GM23338 (cell line): ENCODE results near the gene LAD1. TPM values are rescaled to one million over a fixed set of nuclear protein-coding genes. Genes with fewer than 3 reads are reported as not detected.

Experiments used
- ATAC-seq: fragments of 200-7000 bp; cut with Tn5 transposase; 3 replicates; pipeline ENCODE4 v1.9.1; 2020
- DNase-seq: peaks from one replicate; pipeline ENCODE4 v3.0.0-alpha.2; 2015; ENCODE audit warnings: low spot score
- H2AFZ ChIP-seq: fragments of 200-600 bp; sonication (generic); 2 replicates; pipeline ENCODE4 v1.8.0; 2016; ENCODE audit warnings: antibody characterized with exemption, mild to moderate bottlenecking, moderate library complexity
- H3F3A ChIP-seq: fragments of 200-600 bp; sonication (generic); replicated peaks from 2 replicates; pipeline ENCODE4 v1.8.0; 2017; ENCODE audit warnings: antibody characterized with exemption, mixed run types, low read depth
- H3K27ac ChIP-seq: fragments of 200-600 bp; sonication (generic); 2 replicates; pipeline ENCODE4 v1.6.1; 2016; ENCODE audit warnings: low read depth
- H3K27me3 ChIP-seq: fragments of 200-600 bp; sonication (generic); 2 replicates; pipeline ENCODE4 v1.8.0; 2016; ENCODE audit warnings: mild to moderate bottlenecking, mixed run types, moderate library complexity; ENCODE audit not compliant: insufficient read depth
- H3K36me3 ChIP-seq: fragments of 200-600 bp; sonication (generic); 2 replicates; pipeline ENCODE4 v1.8.0; 2016; ENCODE audit warnings: mild to moderate bottlenecking; ENCODE audit not compliant: insufficient read depth
- H3K4me1 ChIP-seq: fragments of 200-600 bp; sonication (generic); 2 replicates; pipeline ENCODE4 v1.8.0; 2016; ENCODE audit warnings: mild to moderate bottlenecking, moderate library complexity; ENCODE audit not compliant: insufficient read depth
- H3K4me2 ChIP-seq: fragments of 200-600 bp; sonication (generic); 2 replicates; pipeline ENCODE4 v1.7.1; 2017; ENCODE audit warnings: mixed run types
- H3K4me3 ChIP-seq: fragments of 200-600 bp; sonication (generic); 2 replicates; pipeline ENCODE4 v1.6.1; 2016; ENCODE audit warnings: mixed run types
- H3K79me2 ChIP-seq: fragments of 200-600 bp; sonication (generic); replicated peaks from 2 replicates; pipeline ENCODE4 v1.8.0; 2017; ENCODE audit warnings: mild to moderate bottlenecking; ENCODE audit not compliant: insufficient read depth
- H3K9me2 ChIP-seq: fragments of 200-600 bp; sonication (generic); 2 replicates; pipeline ENCODE4 v1.8.0; 2017; ENCODE audit not compliant: insufficient read depth
- H4K20me1 ChIP-seq: fragments of 200-600 bp; sonication (generic); replicated peaks from 2 replicates; pipeline ENCODE4 v1.8.0; 2017; ENCODE audit warnings: mild to moderate bottlenecking; ENCODE audit not compliant: insufficient read depth
- H3K27ac Mint-ChIP-seq: 2 replicates; pipeline ENCODE4 v1.8.0; 2020; ENCODE audit warnings: inconsistent platforms, mild to moderate bottlenecking, moderate library complexity, mixed read lengths
- H3K27me3 Mint-ChIP-seq: 3 replicates; pipeline ENCODE4 v1.8.0; 2022; ENCODE audit warnings: low read depth, mild to moderate bottlenecking, moderate library complexity, mixed read lengths, inconsistent platforms; ENCODE audit not compliant: insufficient read depth, poor library complexity
- H3K36me3 Mint-ChIP-seq: 3 replicates; pipeline ENCODE4 v1.8.0; 2021; ENCODE audit warnings: low read depth, mild to moderate bottlenecking, inconsistent platforms, moderate library complexity, mixed read lengths
- H3K4me1 Mint-ChIP-seq: 3 replicates; pipeline ENCODE4 v1.8.0; 2020; ENCODE audit warnings: mild to moderate bottlenecking, inconsistent platforms, mixed read lengths
- H3K4me3 Mint-ChIP-seq: 3 replicates; pipeline ENCODE4 v1.8.0; 2021; ENCODE audit warnings: moderate library complexity, mild to moderate bottlenecking, inconsistent platforms, mixed read lengths
- H3K9me3 Mint-ChIP-seq: 3 replicates; pipeline ENCODE4 v1.8.0; 2020; ENCODE audit warnings: moderate library complexity, mild to moderate bottlenecking, inconsistent platforms, mixed read lengths
- CREB1 ChIP-seq: fragments of 250-450 bp; sonication (Bioruptor Pico); IDR thresholded peaks from 2 replicates; pipeline ENCODE4 v1.5.0; 2020; ENCODE audit warnings: low read depth, mild to moderate bottlenecking, moderate library complexity
- CTCF ChIP-seq, 2 experiments: fragments of 200-600 bp in 1 of 2; sonication (generic) in 1 of 2; conservative IDR thresholded peaks; 2 replicates each; pipeline versions ENCODE4 v1.5.1 to v1.6.1; 2016 to 2017; ENCODE audit warnings: antibody characterized with exemption in 2 of 2, low read depth in 2 of 2, mild to moderate bottlenecking in 2 of 2, moderate library complexity in 1 of 2
- ETS1 ChIP-seq: IDR thresholded peaks from 2 replicates; pipeline ENCODE4 v1.6.1; 2016; ENCODE audit warnings: antibody characterized with exemption
- EZH2 ChIP-seq: fragments of 200-600 bp; sonication (generic); IDR thresholded peaks from one replicate; pipeline ENCODE4 v1.8.0; 2017; ENCODE audit warnings: antibody characterized with exemption, mild to moderate bottlenecking, low read depth; ENCODE audit not compliant: unreplicated experiment
- EZH2phosphoT487 ChIP-seq: fragments of 200-600 bp; sonication (generic); IDR thresholded peaks from one replicate; pipeline ENCODE4 v1.8.1; 2018; ENCODE audit warnings: antibody characterized with exemption; ENCODE audit not compliant: unreplicated experiment
- POLR2AphosphoS5 ChIP-seq: IDR thresholded peaks from 2 replicates; pipeline ENCODE4 v1.6.1; 2016; ENCODE audit warnings: antibody characterized with exemption, low read depth
- REST ChIP-seq: IDR thresholded peaks from one replicate; pipeline ENCODE4 v1.6.1; 2018; ENCODE audit warnings: antibody characterized with exemption; ENCODE audit not compliant: unreplicated experiment
- STAT1 ChIP-seq: IDR thresholded peaks from one replicate; pipeline ENCODE4 v1.6.1; 2016; ENCODE audit warnings: antibody characterized with exemption; ENCODE audit not compliant: unreplicated experiment
- ZNF114 ChIP-seq: fragments of 250-450 bp; sonication (Bioruptor Pico); IDR thresholded peaks from 2 replicates; pipeline ENCODE4 v1.5.0; 2020; ENCODE audit warnings: mild to moderate bottlenecking, moderate library complexity
- ZNF331 ChIP-seq: fragments of 250-450 bp; sonication (Bioruptor Pico); IDR thresholded peaks from 2 replicates; pipeline ENCODE4 v1.5.0; 2020; ENCODE audit warnings: low read depth, mild to moderate bottlenecking, moderate library complexity
- ZNF462 ChIP-seq: fragments of 250-450 bp; sonication (Bioruptor Pico); IDR thresholded peaks from 2 replicates; pipeline ENCODE4 v1.5.0; 2020; ENCODE audit warnings: mild to moderate bottlenecking, moderate library complexity
- polyA plus RNA-seq: library from polyadenylated mRNA; unstranded; fragments of >200 nt; fragmentation: Nextera tagmentation; extraction: Ambion mirVana; gene quantifications from 2 replicates; pipeline ENCODE4 v1.2.1, GENCODE V29; 2016
- total RNA-seq: library from RNA; depleted of rRNA; stranded (reverse); fragments of >200 nt; shearing (Covaris generic); gene quantifications from 2 replicates; pipeline ENCODE4 v1.2.3, GENCODE V29; 2014

Gene LAD1
- total and polyA plus RNA-seq, 2 experiments from 2014 or later: 17.6 to 18.9 TPM

- H3K9me2 ChIP-seq: no peaks in the 10 kb centered on the region
- H3K36me3 ChIP-seq: no peaks in the 10 kb centered on the region
- no peak for ATAC-seq
- H4K20me1 ChIP-seq: no peaks in the 10 kb centered on the region
- H3K27ac ChIP-seq: no peak overlapping the region
- TF ChIP-seq EZH2 (no peak), REST (no peak), CREB1 (CRISPR knock-in tag) (no peak), STAT1 (no peak), CTCF (conservative IDR thresholded peaks at IDR 0.05; ENCODE audit: low read depth in 2 of 2) (no peak), ZNF114 (no peak), ETS1 (no peak), ZNF331 (CRISPR knock-in tag) (no peak), POLR2AphosphoS5 (no peak), EZH2phosphoT487 (no peak), ZNF462 (CRISPR knock-in tag) (no peak)
- no peaks in the 10 kb centered on the region for H3K4me1 Mint-ChIP-seq
- H3K4me3 Mint-ChIP-seq: no peak overlapping the region
- H3F3A ChIP-seq: no peaks in the 10 kb centered on the region
- no peak overlapping the region for H3K4me2 ChIP-seq
- H3K27me3 ChIP-seq: no peaks in the 10 kb centered on the region
- peaks cover 3% of the 10 kb centered on the region for H3K27me3 Mint-ChIP-seq
- no peaks in the 10 kb centered on the region for H3K36me3 Mint-ChIP-seq
- no peak overlapping the region for H3K4me3 ChIP-seq
- H3K27ac Mint-ChIP-seq: no peak overlapping the region
- H3K4me1 ChIP-seq: no peaks in the 10 kb centered on the region
- H2AFZ ChIP-seq: no peak overlapping the region; the same call in 1 of the 2 replicates
- no peaks in the 10 kb centered on the region for H3K9me3 Mint-ChIP-seq
- no peaks in the 10 kb centered on the region for H3K79me2 ChIP-seq
- DNase-seq: no peak
Observed at GRCh38 chr1:201335174-201335870, 63.8 kb downstream of the LAD1 start.
